ENCODE data around the gene DMC1.
A peak's percentile ranks its signal among the peaks of the same experiment; 100 is the strongest.

DMC1 gene

DNA sequence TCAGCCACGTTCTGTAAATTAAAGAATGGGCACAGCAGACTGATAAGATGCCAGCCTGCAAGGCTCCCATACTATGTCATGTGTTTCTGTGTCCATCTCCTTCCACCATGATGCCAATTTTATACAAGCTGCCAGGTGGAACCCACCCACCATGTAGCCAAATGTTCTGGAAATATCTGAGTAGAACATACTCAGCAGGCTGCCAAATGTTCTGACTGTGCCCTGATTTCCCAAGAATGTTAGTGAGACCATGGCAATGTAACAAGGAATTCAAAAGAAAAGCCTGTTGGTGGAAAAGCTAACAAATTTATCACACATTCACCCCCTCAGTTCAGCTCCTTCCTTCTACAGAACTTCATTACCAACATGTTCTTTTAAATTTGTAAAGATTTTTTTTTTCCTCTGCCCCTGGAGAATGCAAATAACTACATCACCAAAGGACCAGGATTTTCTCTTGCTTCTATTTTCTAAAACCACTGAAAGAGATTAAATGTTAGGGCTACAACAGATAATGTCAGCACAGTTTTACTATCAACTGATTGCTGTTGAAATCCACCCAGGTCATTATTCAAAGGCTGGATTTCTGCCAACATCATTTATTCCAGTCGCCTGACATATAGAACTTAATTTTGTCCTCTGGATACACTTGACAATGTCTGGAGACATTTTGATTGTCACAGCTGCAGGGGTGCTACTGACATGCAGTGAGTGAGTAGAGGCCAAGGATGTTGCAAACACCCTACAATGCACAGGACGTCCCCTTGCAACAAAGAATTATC is 3.1 kb downstream of the DMC1 start:
- DNase-seq: no peak

DNA sequence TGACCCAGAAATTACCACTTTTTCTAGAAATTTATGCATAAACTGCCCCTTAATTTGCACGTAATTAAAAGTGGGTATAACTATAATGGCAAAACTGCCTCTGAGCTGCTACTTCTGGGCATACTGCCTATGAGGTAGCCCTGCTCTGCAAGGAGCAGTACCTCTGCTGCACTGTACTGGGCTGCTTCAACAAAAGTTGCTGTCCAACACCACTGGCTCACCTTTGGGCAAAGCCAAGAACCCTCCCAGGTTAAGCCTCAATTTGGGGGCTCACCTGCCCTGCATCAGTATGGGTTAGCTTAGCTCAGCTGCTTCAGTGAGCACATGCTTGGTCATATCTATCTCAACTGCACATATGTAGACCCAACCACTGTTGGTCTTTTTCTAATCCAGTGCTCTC is 4.5 kb downstream of the DMC1 start:
- no peak for DNase-seq

DNA sequence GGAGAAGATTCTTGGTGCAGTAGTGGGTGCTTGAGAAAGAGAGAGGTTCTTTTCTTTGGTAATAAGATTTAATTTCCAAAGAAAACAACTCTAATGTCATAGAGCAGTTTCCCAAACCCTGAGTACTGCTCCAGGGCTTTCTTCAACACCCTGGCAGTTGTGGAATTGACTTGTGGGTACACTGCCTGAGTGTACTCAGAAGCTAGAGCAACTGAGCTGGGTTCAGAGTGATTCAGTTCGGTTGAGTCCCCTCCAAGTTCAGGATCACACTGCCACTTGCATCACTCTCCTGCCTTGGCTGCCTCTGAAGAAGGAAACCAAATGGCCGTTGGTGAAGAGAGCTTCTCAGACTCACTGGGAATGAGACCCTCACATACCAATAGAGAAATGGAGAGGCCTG is 5.3 kb downstream of the DMC1 start:
- DNase-seq: no peak

DNA sequence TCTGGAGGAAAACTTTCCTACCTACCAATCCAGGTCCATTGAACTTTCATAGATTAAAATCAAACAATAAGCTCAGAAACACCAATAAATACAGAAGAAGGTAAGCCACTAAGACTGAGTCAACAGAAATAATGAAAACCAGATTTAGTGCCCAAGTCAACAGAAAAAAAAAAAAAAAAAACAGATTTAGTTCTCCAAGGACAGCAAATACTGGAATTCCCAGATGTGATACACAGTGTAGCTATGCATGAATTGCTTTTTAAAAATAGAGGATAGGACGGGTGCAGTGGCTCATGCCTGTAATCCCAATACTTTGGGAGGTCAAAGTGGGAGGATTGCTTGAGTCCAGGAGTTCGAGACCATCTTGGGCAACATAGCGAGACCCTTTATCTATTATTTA is 15.7 kb downstream of the DMC1 start:
- no peak for DNase-seq

DNA sequence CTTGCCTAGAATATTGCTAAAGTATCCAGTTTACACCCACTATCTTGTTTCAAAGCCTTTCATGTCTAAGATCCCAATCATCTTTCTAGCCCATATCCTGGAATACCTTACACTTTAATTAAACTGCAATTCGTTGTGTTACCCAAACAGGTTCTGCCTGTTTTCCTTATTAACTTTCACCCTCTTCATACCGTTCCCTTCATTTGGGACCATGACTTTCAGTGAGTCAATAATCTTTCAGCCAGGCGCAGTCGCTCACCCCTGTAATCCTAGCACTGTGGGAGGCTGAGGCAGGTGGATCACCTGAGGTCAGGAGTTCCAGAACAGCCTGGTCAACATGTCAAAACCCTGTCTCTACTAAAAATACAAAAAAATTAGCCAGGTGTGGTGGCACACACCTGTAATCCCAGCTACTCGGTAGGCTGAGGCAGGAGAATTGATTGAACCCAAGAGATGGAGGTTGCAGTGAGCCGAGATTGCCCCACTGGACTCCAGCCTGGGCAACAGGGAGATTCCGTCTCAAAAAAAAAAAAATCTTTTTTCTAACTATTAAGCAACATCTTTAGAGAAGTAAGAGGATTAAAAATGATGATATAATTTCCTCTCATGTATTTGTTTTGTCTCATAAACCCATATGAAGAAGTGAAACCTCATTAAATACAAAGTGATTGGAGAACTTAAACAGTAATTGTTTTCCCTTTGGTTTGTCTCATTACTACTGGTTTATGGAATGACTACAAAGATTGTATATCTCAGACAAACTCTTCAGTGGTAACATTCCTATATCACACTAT is 20.7 kb downstream of the DMC1 start:
- peak; percentile 47 for DNase-seq

DNA sequence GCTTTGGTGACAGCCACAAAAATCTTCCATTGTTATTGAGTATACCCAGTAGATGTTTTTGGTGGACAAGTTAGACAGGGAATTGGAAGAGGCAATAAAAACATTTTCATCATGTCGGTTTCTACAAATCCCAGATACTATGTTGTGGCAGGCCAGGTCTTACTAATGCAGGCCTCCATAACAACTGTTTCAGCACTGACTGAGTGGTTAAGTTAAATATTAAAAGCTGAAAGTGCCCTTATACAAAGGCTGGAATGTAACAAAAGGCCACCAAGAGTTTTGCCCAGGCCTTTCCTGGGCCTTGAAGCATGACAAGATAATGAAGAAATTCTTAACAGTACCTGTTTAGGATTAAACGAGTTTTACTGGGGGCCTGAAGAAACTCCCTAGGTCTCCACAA is 29.3 kb downstream of the DMC1 start:
- peak; percentile 13 for DNase-seq

DNA sequence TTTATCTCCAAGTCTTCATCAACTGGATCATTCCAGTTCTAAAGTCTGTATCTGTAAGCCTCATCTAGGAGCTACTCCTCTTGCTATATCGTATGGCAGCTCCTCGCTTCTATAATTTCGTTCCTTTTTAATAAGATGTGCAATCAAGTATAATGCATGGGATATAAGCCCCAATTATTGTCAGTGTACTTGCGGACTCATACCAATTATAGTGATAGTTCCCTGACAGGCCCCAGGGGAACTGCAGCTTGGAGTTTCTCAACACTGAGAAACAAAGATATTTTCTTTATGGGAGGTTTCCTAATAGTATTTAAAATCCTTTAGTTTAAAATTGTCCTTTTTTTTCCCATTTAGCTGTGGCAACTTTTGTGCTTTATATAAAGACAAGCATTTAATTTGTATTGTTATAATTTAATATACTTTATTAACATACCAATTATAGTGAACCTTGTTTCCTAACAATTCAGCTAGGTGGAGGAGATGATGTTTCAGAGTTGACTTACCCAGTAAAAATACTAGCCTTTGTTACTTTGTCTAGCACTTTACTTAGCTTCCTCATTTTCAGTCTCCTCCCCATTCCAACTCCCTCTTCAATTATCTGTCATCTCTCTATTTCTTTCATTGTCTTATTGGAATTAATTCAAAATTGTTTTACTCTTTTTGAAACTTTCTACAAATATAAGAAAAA is 38.6 kb downstream of the DMC1 start:
- no peak for DNase-seq

DNA sequence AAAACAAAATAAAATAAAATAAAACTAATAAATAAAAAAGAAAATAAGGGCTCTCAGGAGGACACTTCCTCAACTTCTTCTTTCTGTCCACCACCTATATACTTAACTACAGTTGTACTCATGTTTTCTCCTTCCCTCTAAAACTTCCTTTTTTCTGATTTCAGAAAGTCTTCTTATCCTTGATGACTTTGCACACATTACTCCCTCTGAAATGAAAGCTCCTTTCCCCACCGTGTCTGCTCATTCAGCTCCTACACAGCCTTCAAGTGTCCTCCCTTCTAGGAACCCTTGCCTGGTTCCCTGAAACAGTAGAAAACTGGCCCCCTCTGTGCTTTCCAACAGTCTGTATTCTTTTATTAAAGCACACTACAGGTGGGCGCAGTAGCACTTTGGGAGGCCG is 45.6 kb downstream of the DMC1 start:
- DNase-seq: no peak

DNA sequence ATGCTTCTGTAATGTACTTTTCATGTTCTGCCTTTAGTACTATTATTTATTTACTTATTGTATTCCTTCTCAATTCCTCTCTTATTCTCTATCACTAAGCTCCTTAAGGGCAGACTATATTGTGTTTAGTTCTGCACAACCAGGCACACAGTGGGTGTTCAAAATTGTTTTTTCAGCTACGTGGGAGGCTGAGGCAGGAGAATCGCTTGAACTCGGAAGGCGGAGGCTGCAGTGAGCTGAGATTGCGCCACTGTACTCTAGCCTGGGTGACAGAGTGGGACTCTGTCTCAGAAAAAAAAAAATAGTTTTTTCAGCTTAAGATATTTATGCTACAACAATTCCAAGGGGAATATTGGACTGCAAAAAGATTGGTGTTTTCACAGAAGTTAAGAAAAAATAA is 46.5 kb downstream of the DMC1 start:
- DNase-seq: no peak

DNA sequence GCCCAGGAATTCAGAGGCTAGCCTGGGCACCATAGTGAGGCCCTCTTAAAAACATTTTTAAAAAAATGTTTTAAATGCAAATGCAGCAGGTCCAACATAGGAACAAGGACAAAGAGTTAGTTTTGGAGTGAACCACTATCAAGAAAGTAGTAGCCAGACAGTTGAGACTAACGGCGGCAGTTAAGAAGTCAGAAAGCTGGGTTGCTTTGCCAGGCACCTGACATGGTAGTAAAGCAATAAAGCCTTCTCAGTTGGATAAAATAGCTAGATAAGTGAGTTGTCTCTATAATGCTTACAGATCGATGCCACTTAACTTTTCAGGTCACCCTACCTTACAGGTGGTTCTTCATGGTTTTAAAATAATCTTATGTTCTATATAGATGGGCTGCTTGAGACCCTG is 47.0 kb downstream of the DMC1 start:
- no peak for DNase-seq

DNA sequence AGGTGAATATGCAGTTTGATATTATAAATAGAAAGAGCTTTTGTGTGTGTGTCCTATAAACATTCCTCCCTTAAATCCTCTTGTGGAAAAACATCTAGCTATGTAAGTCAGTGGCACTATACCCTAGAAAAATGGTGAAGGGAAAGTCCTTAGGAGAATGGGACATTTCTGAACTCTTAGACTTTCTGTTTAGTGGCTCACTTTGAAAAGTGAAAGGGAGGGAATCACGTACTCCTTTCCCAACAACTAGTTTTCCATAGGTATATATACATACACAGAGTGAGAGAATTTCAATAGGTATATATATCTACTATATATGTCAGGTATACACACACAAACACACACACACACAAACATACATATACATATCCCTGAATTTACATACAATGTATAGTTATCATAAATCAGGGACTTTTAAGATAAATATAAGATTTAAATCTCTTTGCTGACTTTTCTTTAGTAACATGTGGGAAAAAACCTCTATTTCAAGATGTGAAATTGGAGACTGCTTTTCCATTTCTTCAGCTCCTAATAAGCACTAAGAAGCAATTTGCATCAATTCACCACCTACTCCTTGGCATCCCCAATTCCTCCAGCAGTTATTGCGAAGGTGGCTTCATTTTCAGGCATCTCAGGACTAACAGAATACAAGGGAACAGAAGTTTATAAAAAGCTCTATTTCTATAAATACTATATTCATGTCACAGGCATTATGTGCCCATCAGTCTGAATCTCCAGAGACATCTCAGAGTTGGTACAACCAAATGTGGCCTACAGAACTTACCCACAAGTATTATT is 50.3 kb downstream of the DMC1 start:
- DNase-seq: no peak

DNA sequence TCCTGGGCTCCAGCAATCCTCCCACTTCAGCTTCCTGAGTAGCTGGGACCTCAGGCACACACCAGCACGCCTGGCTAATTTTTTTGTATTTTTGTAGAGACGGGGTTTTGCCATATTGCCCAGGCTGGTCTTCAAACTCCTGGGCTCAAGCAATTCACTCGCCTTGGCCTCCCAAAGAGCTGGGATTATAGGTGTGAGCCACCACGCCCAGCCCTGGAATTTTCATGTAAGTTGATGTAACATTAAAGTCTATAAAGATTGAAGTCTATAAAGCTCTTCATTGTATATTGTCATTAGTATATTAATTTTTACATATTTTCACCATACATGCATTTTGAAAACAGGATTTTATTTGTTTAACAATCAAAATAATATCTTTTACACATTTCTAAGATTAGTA is 51.4 kb downstream of the DMC1 start:
- DNase-seq: no peak

DNA sequence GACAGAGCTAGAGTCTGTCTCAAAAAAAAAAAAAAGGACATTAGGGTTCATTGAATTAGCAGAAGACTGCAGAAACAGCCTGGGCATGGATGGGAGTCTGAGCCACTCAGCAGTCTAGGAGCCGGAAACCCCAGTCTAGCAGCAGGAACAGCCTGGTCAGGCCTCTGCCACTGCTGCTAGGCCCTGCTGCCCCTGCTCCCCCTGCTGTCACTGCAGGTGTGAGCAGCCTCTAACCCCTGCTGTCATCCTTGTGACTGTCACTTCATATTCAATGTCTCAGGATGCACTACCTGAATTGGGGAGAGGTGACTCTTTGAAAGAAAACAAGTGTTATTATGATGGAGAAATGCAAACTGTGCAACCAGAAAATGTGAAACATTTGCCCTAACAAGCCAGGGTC is 56.9 kb downstream of the DMC1 start:
- DNase-seq: peak; percentile 39

DNA sequence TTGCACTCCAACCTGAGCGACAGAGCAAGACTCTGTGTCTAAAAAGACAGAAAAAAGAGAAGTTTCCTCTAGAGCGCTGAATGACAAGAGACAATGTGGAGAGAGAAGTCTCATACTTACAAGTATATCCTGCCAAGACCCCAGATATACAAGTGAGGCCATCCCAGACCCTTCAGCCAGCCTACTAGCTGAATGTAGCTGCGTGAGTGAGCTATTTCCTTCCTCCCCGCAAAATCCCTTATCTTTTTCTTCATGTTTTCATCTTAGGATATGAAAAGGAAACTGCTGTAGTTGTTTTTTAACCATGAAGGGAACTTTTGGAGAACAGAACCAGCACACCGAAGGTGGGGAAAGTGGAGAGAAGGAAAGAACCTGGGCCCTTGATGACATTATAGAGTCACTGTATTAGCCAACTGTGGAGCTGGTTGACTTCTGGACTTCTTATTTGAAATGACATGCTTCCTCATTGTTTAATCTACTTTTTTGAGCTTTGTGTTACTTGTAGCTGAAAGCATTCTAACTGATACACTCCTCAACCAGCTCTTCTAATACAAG is 59.5 kb downstream of the DMC1 start:
- no peak for DNase-seq

DNA sequence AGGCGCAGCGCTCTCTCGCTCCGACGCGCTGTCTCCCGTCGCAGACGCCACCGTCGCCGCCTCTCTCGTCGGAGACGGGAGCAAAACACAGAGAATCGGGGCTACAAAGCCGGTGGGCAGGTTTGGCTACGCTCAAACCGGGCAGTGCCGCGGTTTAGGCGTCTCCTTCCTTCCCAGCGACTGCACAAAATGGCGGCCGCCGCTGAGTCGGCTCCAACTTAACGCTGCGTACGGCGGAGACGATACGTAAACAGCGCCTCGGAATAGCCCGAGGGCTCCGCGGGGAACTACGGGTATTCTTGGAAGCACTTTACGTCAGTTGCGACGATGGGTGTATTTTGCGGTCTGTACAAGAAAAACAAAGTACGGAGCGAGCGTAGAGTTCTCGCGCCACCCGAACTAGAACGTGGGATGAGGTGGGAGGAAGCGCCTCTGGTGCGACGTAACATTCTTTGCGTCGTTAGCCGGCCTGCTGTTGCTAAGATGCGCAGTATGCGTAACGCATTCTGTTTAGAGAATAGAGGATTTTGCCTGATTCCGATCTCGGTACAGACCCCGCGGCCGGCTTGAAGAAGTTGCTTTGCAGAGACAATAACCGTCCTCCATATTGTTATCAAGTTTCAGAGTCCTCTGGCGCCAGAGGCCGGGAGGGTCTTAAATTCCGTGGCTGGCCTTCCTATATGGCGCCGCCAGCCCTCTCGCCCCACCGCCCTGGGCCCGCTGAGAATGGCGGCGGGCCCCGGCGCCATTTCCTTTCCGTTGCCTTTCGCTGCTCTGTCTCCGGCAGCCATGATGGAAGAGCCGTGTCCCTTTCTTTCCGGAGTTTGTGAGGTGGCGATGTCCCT is 63.6 kb downstream of the DMC1 start, which contains the start of gene DDX17:
Gene DDX17, minus strand, starts transcription at position 194 of the 845 bp plus-strand sequence.
- peak; percentile 95 for DNase-seq

DNA sequence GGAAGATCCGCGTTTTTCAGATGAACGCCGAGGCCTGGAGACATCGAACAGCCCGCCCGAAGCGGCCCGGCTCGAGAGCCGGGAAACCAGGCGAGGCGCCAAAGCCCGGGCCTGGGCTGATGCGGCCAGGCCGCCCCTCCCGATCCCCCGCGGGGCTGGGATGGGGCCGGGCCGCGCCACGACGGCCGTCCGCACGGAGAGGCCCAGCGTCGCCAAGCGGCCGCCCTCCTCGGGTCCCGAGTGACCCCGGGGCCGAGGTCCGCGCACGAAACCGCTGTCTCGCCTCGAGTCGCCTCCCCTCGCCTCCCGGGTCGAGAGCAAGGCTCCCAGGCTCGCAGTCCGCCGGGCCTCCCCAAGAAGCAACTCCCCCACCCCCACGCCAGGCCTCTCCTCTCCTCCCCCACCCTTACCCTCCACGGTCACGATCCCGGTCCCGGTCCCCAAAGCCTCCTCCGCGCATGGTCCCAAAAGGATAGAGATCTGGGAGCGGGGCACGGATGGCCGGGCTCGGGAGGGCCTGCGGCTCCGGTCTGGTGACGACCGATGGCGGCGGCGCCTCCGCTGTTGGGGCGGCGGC is 64.4 kb downstream of the DMC1 start:
- peak; percentile 76 for DNase-seq

DNA sequence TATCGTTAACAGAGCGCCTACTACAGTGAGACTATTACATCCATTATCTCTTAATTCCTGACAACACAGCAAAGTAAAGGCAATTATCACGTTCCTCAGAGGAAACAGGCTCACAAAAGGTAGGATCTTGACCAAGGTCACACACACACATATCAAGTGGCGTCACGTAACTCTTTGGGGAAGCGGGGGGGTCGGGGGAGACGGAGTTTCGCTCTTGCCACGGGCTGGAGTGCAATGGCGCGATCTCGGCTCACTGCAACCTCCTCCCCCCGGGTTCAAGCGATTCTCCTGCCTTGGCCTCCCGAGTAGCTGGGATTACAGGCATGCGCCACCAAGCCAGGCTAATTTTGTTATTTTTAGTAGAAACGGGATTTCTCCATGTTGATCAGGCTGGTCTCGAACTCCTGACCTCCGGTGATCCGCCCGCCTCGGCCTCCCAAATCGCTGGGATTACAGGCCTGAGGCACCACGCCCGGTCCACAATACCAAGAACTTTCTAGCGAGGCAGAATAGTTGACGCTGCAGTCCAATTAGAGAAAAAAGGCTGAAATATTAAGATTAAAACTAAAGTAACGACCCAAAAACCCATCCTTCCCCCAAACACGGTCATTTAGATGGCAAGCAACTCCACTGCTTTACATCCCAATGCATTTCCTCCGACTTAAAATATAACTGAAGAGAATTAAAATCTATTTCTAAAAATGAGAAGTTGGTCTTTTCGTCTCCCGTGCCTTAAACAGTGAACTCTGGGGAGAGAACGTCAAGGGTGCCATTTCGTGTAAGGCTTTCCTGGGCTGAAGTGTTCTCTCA is 65.0 kb downstream of the DMC1 start:
- peak; percentile 51 for DNase-seq

DNA sequence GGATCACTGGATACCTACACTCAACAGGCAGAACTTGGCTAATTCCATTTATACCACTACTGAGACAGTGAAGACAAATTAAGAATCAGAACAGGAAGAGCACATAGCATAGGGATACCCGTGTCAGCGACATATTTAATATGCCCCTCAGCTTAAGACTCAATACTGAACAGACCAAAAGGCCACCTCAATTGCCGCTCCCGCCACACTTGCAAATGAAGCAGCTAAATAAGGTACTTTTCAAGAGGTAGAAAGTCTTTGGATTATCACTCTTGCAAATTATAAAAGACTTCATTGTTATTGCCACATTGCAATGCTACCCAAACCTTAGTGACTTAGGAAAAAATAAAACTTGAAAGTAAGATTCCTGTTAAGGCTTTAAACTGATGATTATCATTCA is 67.0 kb downstream of the DMC1 start:
- no peak for DNase-seq

DNA sequence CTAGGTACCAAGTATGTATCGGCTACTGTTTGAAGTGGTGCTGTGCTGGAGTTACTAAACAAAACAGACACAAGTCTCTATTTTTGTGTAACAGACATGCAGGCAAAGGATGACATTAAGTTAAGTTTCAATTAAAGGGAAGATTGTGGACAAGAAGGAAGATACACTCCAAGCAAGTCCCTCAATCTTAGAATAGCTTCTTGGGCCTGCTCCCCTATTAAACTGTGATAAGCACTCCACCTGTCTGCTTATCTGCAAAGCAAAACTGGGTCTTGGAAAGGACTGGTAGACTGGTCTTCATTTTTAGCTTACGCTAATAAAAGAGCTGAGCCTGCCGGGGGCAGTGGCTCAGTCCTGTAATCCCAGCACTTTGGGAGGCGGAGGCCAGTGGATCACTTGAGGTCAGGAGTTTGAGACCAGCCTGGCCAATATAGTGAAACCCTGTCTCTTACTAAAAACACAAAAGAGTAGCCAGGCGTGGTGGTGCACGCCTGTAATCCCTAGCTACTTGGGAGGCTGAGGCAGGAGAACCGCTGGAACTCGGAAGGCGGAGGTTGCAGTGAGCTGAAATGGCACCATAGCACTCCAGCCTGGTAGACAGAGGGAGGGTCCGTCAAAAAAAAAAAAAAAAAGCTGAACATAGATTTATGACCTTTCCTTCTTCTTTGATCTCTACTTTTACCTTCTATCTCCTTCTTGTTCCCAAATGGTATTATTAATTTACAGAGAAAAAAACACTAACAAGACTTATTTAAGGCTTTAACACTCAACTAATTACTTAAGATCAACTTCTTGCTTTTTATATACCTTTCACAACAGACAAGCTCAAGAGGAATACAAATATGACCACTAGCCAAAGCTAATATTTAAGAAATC is 67.9 kb downstream of the DMC1 start:
- no peak for DNase-seq
